H1 (cell line): ENCODE results near the gene RECK. TPM values are rescaled to one million over a fixed set of nuclear protein-coding genes. Genes with fewer than 3 reads are reported as not detected.

Experiments
- CREB1 ChIP-seq: IDR thresholded peaks from 2 replicates; pipeline ENCODE4 v1.6.1; 2012; ENCODE audit warnings: inconsistent platforms
- KDM4A ChIP-seq: IDR thresholded peaks from one replicate; pipeline ENCODE4 v1.7.1; 2012; ENCODE audit warnings: low read depth, mild to moderate bottlenecking, moderate library complexity, low read length, inconsistent platforms; ENCODE audit not compliant: severe bottlenecking
- NANOG ChIP-seq: IDR thresholded peaks from 2 replicates; pipeline ENCODE4 v1.6.1; 2011; ENCODE audit warnings: low read length, low read depth, mild to moderate bottlenecking, inconsistent platforms; ENCODE audit not compliant: insufficient read depth, poor library complexity, severe bottlenecking
- POLR2A ChIP-seq, 2 experiments: IDR thresholded peaks; 1 replicate in 1 of 2; 2 replicates in 1 of 2; pipeline ENCODE4 v1.6.1; 2011; ENCODE audit warnings: low read depth in 2 of 2, low read length in 2 of 2, mild to moderate bottlenecking in 2 of 2; ENCODE audit errors: control extremely low read depth in 1 of 2
- POU5F1 ChIP-seq: IDR thresholded peaks from 2 replicates; pipeline ENCODE4 v1.6.1; 2011; ENCODE audit warnings: low read depth, mild to moderate bottlenecking, low read length, moderate library complexity
- SIN3A ChIP-seq, 2 experiments: IDR thresholded peaks in 1 of 2; conservative IDR thresholded peaks in 1 of 2; 2 replicates each; pipeline ENCODE4 v1.6.1; 2011 to 2012; ENCODE audit warnings: low read length in 2 of 2, improper control_type of control experiment in 1 of 2, low read depth in 1 of 2, mild to moderate bottlenecking in 1 of 2
- TCF12 ChIP-seq: IDR thresholded peaks from 2 replicates; pipeline ENCODE4 v1.6.1; 2011; ENCODE audit warnings: low read depth, mild to moderate bottlenecking, low read length
- polyA plus RNA-seq, 7 experiments: library from polyadenylated mRNA; depleted of rRNA in 3 of 7; stranded (reverse) in 5 of 7; unstranded in 2 of 7; fragments of >200 nt in 5 of 7; fragments of 200-250 nt in 2 of 7; gene quantifications; 1 replicate in 5 of 7; 2 replicates in 1 of 7; 4 replicates in 1 of 7; pipeline versions ENCODE4 v1.2.1 to v1.2.3, GENCODE V29; 2011 to 2013; ENCODE audit warnings: missing spikeins in 2 of 7, mixed read lengths in 2 of 7
- total RNA-seq: library from RNA; stranded (reverse); fragmentation: NEBNext Ultra II Directional; extraction: Animal tissue kit (Norgen Biotek cat#: 25700); gene quantifications from 2 replicates; pipeline ENCODE4 v1.2.1, GENCODE V29; 2021

The RECK gene
- total and polyA plus RNA-seq, 2 of the 8 experiments (the other 6 are each of a cell fraction or from before 2014, with no cell fraction given) = 5.4 to 9.8 TPM

DNA sequence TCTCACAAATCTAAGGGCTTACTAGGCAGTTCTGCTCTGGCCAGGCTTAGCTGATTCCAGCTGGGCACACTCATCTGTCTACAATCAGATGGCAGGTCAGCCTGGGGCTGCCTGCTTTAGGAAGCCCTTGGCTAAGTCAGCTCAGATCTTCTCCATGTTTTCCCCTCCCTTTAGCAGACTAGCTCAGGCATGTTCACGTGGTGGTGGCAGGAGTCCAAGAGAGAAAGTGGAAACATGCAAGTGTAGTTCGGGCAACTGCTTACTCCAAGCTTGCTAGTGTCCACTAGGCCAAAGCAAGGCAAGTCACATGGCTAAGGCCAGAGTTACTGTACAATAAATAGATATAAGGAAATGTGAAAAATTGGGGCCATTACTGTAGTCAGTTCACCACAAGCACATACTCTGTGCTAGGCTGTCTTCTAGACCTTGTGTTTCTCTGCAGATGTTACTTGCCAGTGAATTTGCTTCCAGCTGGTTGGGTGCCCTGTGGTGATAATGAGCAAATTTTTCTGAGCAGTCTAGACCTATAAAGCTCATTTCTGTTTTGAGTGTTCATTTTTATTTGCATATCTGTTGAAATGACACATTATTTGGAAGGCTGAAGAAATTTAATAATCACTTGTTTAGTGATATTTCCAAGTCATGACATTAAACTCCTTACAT lies 38.3 kb downstream of the RECK start (continued):
- TF ChIP-seq SIN3A (conservative IDR thresholded peaks at IDR 0.05 in 1 of 2, IDR thresholded peaks at IDR 0.05 in 1 of 2; ENCODE audit: low read depth in 1 of 2, low read length in 2 of 2) = no peak
- no peak for TF ChIP-seq CREB1
- no peak for TF ChIP-seq KDM4A
- no peak for TF ChIP-seq TCF12
- no peak for TF ChIP-seq POU5F1
- no peak for TF ChIP-seq NANOG
- no peak for TF ChIP-seq POLR2A (IDR thresholded peaks at IDR 0.05; ENCODE audit: control extremely low read depth in 1 of 2, low read depth in 2 of 2, low read length in 2 of 2)
